Panc1 (cell line): ENCODE data around the gene SETD1B.

Source experiments
- CTCF ChIP-seq: fragments of 450-650 bp; IDR thresholded peaks from 2 replicates; pipeline ENCODE4 v1.5.1; 2017; ENCODE audit warnings: mild to moderate bottlenecking
- POLR2AphosphoS5 ChIP-seq: IDR thresholded peaks from 2 replicates; pipeline ENCODE4 v1.6.1; 2012; ENCODE audit warnings: mild to moderate bottlenecking, low read depth, low read length, moderate library complexity
- REST ChIP-seq, 2 experiments: IDR thresholded peaks; 2 replicates each; pipeline ENCODE4 v1.6.1; 2011 to 2012; ENCODE audit warnings: low read depth in 2 of 2, control low read depth in 1 of 2, low read length in 1 of 2, mild to moderate bottlenecking in 1 of 2, moderate library complexity in 1 of 2; ENCODE audit not compliant: insufficient read depth in 1 of 2
- SIN3A ChIP-seq: IDR thresholded peaks from 2 replicates; pipeline ENCODE4 v1.6.1; 2012; ENCODE audit warnings: low read depth, mild to moderate bottlenecking, low read length, moderate library complexity, borderline replicate concordance; ENCODE audit not compliant: insufficient read depth
- TCF7L2 ChIP-seq: IDR thresholded peaks from 2 replicates; pipeline ENCODE4 v1.6.1; 2011; ENCODE audit warnings: mild to moderate bottlenecking, low read depth, low read length, inconsistent platforms

- TF ChIP-seq CTCF, result no peak
- TF ChIP-seq POLR2AphosphoS5, result no peak
- no peak for TF ChIP-seq REST (IDR thresholded peaks at IDR 0.05; ENCODE audit: insufficient read depth in 1 of 2, low read depth in 2 of 2, low read length in 1 of 2)
- no peak for TF ChIP-seq SIN3A
- no peak for TF ChIP-seq TCF7L2
These were observed 13.3 kb downstream of the SETD1B start for GRCh38 chr12:121816925-121817647.
